GM10847 (cell line): Measurements from ENCODE around the gene CDK15.

Source experiments
- POLR2A ChIP-seq: IDR thresholded peaks from 2 replicates; pipeline ENCODE4 v1.6.1; 2011; ENCODE audit not compliant: insufficient read length; ENCODE audit errors: extremely low read depth

Gene CDK15

DNA sequence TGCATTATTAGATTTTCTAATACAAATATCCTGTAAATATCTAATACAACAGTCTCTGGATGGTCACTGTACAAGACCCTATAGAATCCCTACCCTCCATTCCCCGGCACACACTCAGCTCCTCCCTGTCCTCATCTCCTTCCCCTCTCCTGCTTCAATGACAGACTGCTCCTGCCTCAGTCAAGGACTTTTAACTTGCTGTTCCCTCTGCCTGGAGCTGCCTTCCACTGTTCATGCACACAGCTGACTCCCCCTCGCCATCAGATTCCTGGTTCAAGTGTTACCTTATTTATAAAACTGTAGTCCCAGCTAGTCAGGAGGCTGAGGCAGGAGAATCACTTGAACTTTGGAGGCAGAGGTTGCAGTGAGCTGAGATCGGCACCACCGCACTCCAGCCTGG, 3.3 kb downstream of the CDK15 start:
- TF ChIP-seq POLR2A: no peak

DNA sequence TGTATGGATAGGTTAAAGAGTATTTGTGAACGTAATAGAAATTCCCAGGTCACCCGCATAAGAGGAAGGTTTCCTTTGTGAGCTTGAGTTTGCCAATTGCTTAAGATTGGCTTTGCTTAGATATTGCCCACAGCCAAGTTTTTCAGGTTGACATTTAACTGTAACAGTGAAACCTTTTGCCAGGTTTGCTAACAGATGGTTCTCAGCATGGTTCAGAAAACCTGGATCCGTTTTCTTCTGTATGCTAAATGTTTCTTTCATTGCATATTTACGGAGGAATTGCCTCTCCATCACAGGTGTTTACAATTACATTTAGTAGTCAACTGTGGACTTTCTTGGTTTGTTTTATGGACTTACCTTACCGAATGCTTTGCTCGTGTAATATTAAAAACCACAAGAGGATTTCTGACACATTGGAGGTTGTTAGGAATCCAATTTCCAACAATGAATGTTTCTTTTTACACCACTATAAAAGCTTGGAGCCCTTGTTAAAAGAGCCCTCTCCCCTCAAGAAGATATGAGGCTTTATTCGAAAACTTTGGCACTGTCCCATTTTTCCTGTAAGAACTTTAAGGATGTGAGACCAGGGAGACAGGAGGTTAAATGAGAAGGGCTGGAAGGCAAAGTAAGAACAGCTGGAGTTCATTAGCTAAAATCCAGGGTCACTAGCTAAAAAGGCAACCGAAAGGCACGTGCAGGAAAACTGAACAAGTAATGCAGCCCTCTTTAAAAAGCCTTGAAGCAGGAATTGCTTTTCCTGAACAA, 7.8 kb downstream of the CDK15 start:
- TF ChIP-seq POLR2A: no peak

DNA sequence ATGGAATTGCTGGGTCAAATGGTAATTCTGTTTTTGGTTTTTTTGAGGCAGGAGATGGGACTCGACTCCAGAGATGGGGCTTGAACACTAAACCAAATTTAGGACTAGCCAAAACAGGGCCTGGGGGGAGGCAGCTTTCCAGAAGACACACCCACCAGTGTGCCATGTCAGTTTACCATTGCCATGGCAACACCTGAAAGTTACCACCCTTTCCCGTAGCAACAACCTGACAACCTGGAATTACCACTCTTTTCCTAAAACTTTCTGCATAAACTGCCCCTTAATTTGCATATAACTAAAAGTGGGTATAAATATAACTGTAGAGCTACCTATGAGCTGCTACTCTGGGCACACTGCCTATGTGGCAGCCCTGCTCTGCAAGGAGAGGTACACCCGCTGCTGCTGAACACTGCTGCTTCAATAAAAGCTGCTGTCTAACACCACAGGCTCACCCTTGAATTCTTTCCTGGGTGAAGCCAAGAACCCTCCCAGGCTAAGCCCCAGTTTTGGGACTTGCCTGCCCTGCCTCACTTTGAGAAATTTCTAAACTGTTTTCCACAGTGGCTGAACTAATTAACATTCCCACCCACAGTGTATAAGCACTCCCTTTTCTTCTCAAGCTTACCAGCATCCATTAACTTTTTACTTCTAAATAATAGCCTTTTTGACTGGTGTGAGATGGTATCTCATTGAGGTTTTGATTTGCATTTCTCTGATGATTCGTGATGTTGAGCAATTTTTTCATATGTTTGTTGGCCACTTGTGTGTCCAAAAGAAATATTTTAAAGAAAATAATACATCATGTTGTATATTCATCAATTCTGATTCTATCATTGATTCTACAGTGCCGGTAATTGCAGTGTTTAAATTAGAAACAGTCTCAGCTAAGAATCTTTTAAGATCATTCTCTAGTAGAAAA, 10.6 kb downstream of the CDK15 start:
- no peak for TF ChIP-seq POLR2A

DNA sequence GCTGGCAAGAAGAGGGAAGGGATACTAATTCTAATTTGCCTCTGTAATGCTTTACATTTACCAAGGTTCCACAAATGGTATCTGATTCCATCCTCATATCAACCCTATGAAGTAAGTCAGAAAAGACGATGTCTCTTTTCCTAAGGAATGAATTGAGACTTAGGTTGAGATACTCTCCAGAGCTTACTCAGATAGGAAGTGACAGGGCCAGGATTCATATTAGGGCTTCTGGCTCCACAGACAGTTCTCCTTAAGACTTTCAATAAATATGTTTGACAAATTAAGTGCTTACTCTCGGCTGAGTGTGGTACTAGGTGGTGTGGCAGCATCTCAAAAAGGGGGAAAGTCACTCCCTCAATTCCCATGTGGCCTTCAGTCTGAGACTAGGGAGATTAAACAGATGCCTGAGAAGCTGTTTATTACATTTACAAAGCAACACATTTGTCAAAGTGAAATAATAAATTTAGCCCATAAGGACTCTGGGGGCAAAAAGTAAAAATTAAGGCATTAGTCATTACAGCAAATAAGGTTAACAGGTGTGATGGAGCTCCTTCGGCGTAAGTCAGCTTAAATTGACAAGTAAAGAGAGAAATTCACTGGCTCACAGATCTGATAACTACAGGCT, 14.2 kb downstream of the CDK15 start:
- TF ChIP-seq POLR2A: no peak

DNA sequence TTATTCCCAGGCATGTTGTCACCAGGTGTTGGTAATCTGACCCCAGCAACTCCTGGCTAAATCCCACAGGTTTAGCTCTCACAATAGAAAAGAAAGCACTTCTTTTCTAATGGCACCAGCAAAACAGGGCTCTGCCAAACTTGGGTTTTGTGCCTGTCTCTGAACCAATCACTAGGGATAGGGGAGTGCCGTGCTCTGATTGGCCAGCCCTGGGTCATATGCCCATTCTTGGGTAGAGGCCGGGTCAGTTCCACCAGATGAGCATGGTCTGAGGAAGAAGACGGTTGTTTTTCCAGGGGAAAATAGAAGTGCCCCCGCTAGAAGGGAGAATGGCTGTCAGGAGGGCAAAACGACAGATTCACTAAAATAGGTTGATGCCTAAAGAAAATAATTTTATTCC, 14.7 kb downstream of the CDK15 start:
- TF ChIP-seq POLR2A: no peak

DNA sequence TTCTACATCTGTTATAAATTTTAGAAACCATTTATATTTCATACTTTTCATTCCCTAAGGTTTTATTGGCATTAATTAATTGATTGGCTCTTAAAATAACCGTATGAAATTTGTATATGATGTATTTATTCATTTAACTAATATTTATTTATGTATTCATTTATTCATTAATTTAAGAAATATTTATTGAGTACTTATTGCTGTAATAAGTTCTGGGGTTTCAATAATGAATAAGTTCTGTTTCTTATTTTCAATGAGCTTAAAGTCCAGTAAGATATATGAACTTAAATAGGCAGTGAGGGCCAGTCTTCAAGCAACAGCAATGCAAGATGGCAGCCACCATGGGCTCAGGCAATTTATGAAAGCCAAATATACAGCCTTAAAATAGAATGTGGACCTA, 17.9 kb downstream of the CDK15 start:
- TF ChIP-seq POLR2A: no peak

DNA sequence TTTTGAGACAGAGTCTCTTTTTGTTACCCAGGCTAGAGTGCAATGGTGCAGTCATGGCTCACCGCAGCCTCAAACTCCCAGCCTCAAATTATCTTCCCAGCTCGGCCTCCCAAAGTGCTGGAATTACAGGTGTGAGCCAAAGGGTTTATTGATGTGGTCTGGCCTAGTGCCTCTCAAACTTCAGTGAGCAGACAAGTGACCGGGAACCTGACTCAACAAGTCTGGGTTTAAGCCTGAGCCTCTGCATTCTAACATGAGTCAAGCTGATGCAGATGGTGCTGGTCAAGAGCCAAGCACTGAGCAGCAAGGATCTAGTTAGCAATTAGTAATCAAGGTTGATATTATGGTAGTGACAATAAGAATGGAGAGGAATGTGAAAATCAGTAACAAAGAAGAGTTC, 21.3 kb downstream of the CDK15 start:
- no peak for TF ChIP-seq POLR2A

- TF ChIP-seq POLR2A: no peak
Measured at GRCh38 chr2:201828220-201828619, 21.9 kb downstream of the CDK15 start.

DNA sequence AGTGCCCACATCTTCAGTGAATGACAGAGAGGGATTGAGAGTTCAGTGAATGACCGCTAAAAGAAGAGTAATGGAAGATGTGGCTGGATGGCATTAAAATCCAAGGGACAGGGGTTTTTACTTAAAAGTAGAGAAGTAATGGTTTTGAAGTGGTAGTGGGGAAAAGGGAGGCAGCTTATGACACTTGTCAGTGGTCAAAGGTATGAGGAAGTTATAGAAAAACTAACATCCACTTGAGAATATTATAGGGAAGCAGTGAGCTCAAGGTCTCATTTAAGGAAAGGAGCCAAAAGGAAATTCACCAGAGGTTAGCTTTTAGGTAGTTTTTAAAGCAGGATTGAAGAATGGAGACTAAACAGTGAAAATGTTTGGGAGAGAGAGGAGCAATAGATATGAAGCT, 24.3 kb downstream of the CDK15 start:
- TF ChIP-seq POLR2A: no peak

DNA sequence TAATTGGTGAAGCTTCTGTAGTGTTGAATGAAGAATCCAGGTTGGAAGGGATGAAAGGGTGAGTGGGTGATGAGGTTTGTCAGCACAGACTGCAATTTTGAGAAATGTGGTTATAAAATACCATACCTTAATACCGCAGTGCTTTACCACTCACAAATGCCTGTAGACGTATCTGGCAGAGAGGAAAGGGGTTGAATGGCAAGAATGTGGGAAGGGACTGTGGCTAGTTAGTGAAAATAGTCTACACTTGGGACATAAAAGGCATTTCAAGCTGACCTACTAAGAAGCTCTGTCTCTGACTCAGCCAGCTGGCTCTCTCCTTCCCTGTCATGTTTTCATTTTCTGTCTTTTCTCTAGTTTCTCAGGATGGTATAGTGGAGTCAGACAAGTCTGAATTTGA, 25.1 kb downstream of the CDK15 start:
- TF ChIP-seq POLR2A: no peak

DNA sequence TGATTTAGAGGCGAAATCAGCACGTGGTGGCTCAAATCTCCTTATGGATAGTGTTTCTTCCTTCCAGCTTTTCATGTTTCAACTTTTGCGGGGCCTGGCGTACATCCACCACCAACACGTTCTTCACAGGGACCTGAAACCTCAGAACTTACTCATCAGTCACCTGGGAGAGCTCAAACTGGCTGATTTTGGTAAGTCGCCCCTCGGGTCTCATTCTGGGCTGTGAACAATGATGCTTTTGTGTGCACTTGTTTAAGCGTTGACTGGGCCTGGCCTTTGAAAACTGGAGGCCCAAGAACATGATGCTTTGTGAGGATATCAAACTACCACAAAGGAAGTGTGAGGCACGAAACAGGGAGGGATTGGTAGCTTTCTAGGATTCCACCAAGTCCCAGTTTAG, 27.4 kb downstream of the CDK15 start:
- no peak for TF ChIP-seq POLR2A

GRCh38 chr2:201835066-201835465, 28.7 kb downstream of the CDK15 start:
- TF ChIP-seq POLR2A: no peak

DNA sequence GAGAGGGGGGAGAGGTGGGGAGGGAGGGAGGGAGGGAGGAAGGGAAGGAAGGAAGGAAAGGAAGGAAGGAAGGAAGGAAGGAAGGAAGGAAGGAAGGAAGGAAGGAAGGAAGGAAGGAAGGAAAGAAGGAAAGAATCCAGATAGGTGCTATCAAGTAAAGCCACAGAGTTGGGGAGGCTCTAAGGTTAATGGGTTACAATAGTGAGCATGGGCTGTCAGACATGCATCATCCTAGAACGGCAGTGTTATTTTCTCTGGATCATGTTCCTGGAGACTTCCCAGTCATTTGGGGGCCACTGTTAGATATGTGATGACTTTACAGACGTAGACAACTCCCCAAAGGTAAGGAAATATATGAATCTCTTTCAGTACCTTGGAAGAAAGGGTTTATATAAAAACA, 31.1 kb downstream of the CDK15 start:
- TF ChIP-seq POLR2A: no peak

DNA sequence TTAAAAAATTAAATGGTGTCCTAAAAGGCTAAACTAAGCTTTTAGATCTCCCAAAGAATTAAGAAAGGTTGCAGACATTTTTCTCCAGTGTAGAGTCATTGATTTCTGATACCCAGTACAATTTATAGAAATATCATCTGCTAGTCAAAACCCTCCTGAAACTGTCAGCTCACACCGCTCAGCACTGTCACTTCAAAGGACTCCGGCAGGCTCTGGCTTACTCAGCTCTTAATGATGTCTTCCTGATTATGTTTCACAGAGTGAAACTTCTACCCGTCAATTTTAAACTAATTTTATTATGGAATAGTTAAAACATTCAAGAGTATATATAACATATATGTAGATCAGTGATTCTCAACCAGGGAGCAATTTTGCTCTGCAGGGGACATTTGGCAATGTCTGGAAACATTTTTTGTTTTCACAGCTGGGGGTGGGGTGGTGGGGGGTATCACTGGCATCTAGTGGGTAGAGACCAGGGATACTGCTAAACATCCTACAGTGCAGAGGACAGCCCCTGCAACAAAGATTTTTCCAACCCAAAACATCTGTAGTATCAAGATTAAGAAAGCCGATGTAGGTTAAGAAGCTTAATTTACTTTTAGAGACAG, 31.6 kb downstream of the CDK15 start:
- TF ChIP-seq POLR2A: no peak

DNA sequence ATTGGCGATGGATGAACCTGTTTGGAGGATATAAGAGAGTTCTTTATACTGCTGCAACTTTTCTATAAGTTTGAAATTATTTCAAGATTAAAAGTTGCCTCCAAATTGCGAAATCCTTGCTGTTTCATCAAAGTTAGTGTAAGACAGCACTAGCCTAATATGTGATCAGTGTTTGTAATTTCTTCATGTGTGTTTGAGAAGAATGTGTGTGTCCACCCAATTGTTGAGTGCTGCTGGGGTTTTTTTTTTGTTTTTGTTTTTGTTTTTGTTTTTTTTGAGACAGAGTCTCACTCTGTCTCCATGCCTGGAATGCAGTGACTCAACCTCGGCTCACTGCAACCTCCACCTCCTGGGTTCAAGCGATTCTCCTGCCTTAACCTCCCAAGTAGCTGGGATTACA, 33.4 kb downstream of the CDK15 start:
- TF ChIP-seq POLR2A: no peak

DNA sequence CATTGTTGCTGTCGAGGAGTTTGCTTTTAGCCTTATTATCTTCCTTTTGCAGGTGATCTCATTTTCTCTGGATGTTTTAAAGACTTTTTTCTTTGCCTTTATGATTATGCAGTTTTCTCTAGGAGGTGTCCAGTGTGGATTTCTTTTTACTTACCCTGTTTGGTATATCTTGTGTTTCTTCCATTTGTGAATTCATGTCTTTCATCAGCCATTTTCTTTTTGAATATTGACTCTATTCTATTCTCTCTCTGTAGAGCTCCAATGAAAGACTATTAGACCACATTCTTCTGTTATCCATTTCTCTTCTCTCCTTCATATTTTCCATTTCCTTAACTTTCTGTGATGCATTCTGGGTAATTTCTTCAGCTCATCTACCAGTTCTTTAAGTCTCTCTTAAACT, 34.4 kb downstream of the CDK15 start:
- TF ChIP-seq POLR2A: no peak
